GM18508 (cell line): ENCODE measurements around the gene MRGPRX2.

Source experiments
- ATAC-seq: cut with Tn5 transposase; IDR thresholded peaks from one replicate; pipeline ENCODE4 v1.9.1; 2021; ENCODE audit warnings: moderate number of reproducible peaks; ENCODE audit not compliant: insufficient read depth, unreplicated experiment

Gene MRGPRX2

GRCh38 chr11:19076744-19077589, 16.4 kb upstream of the MRGPRX2 start:
- ATAC-seq = no peak

- no peak for ATAC-seq
These were observed 15.1 kb upstream of the MRGPRX2 start for GRCh38 chr11:19075636-19076035.

GRCh38 chr11:19073454-19074415, 13.2 kb upstream of the MRGPRX2 start:
- ATAC-seq = no peak

- ATAC-seq = no peak
These were observed 11.9 kb upstream of the MRGPRX2 start for GRCh38 chr11:19072464-19072863.

- peak; percentile 83 for ATAC-seq
These were observed 10.7 kb upstream of the MRGPRX2 start for GRCh38 chr11:19071255-19071654.

GRCh38 chr11:19059833-19060232, 684 bp downstream of the MRGPRX2 start:
- ATAC-seq = no peak

GRCh38 chr11:19055905-19056304, 4.6 kb downstream of the MRGPRX2 start:
- ATAC-seq = no peak

GRCh38 chr11:19055016-19055415, 5.5 kb downstream of the MRGPRX2 start:
- ATAC-seq = no peak

GRCh38 chr11:19053909-19054308, 6.6 kb downstream of the MRGPRX2 start:
- ATAC-seq = no peak

- ATAC-seq = no peak
These were observed 10.2 kb downstream of the MRGPRX2 start for GRCh38 chr11:19050281-19050680.

- no peak for ATAC-seq
These were observed 11.2 kb downstream of the MRGPRX2 start for GRCh38 chr11:19049351-19049750.

GRCh38 chr11:19040051-19040450, 20.5 kb downstream of the MRGPRX2 start:
- no peak for ATAC-seq

- ATAC-seq = no peak
These were observed 21.1 kb downstream of the MRGPRX2 start for GRCh38 chr11:19039409-19039808.

- no peak for ATAC-seq
These were observed 27.5 kb downstream of the MRGPRX2 start for GRCh38 chr11:19032990-19033389.

- no peak for ATAC-seq
These were observed 32.5 kb downstream of the MRGPRX2 start for GRCh38 chr11:19027829-19028595.

- no peak for ATAC-seq
These were observed 33.7 kb downstream of the MRGPRX2 start for GRCh38 chr11:19026862-19027261.

- no peak for ATAC-seq
These were observed 34.8 kb downstream of the MRGPRX2 start for GRCh38 chr11:19025481-19026406.

- no peak for ATAC-seq
These were observed 39.7 kb downstream of the MRGPRX2 start for GRCh38 chr11:19020831-19021230.

- ATAC-seq = no peak
These were observed 41.6 kb downstream of the MRGPRX2 start for GRCh38 chr11:19018901-19019300.
